GM12874 (cell line): Measurements from ENCODE around the gene ACO2.

ENCODE experiments used
- CTCF ChIP-seq: IDR thresholded peaks from 2 replicates; pipeline ENCODE4 v1.5.1; 2011; ENCODE audit warnings: low read depth, mild to moderate bottlenecking, control low read depth, low read length, moderate library complexity; ENCODE audit not compliant: insufficient read depth

Gene ACO2

GRCh38 chr22:41567512-41567768, 98.5 kb downstream of the ACO2 start:
- TF ChIP-seq CTCF: no peak

- no peak for TF ChIP-seq CTCF
These were observed 99.9 kb downstream of the ACO2 start for GRCh38 chr22:41568811-41569210.

GRCh38 chr22:41570221-41570620, 101.3 kb downstream of the ACO2 start:
- TF ChIP-seq CTCF: no peak

- TF ChIP-seq CTCF: no peak
These were observed 102.9 kb downstream of the ACO2 start for GRCh38 chr22:41571786-41572185.

GRCh38 chr22:41573677-41574076, 104.8 kb downstream of the ACO2 start:
- TF ChIP-seq CTCF: no peak

GRCh38 chr22:41574847-41575381, 106.0 kb downstream of the ACO2 start:
- TF ChIP-seq CTCF: no peak

GRCh38 chr22:41575533-41575932, 106.6 kb downstream of the ACO2 start:
- no peak for TF ChIP-seq CTCF

- TF ChIP-seq CTCF: peak; percentile 62
These were observed 108.0 kb downstream of the ACO2 start for GRCh38 chr22:41576877-41577276.
